ENCODE data around the gene CCDC197. TPM values are rescaled to one million over a fixed set of nuclear protein-coding genes. Genes with fewer than 3 reads are reported as not detected.

CCDC197 gene
- total and polyA plus RNA-seq, 9 of the 15 experiments (the other 6 are each of a cell fraction or from before 2014, with no cell fraction given): not detected

DNA sequence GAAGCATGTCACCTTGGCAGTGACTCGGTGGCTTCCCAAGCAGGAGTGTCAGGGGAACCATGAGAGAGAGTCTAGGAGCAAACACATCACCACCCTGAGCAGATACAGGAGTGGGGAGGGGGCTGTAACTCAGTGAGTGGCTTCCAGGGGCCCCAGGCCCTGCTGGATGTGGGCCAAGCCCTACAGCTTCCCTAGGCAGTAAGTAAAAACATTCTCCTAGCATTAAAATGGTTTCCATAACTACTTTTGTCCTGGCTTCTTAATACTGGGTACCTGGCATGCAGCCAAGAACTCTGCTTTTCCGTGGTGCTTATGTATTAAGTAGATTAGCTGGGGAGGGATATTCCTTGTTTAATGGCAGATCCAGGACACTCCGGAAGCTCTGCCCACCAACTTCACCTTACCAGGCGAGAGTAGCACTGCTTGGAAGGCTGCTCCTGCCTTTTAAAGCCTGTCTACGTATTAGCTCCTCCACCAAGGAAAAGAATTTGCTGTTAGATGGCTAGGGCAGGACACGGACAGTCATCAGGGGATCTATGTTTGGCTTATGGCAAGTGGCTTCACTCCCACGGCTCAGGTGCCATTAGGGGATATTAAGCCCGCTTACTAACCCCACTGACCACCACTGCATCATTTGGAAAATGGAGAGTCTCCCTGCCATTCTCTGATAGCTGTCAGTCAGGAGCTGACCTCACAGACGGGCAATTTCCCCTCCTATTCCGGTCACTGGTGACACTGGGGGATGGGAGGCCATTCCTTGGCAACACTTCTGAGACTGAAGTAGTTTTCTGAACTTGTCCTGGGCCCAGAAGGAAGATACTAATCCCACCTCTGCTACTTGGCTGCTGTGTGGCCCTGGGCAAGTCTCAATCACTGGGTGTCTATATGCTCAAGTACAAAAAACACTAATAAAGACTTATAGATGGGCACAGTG lies 51.9 kb downstream of the CCDC197 start:
- in situ Hi-C loops (cut with MboI) (no loop called here), intact Hi-C loops (cut with micrococcal nuclease) (no loop called here)
- Histone ChIP-seq H3K4me2 (ENCODE audit: insufficient read depth, low read length) (no peak overlapping the region), H3K9ac (ENCODE audit: insufficient read depth in 1 of 2, low read depth in 2 of 2, low read length in 2 of 2) (no peak overlapping the region), H3K27me3 (ENCODE audit: control insufficient read depth in 2 of 2, insufficient read depth in 2 of 2, low read length in 2 of 2) (no peaks in the 10 kb centered on the region), H3K4me1 (replicated peaks in 1 of 2; ENCODE audit: control insufficient read depth in 2 of 2, insufficient read depth in 2 of 2, low read length in 2 of 2) (no peaks in the 10 kb centered on the region; a peak in 1 of 5 replicates), H3K4me3 (no peak overlapping the region), H2AFZ (ENCODE audit: low read depth, low read length) (no peak overlapping the region), H3K27ac (ENCODE audit: extremely low read depth, low read depth, low read length) (no peak overlapping the region), H3K79me2 (ENCODE audit: control insufficient read depth, insufficient read depth, low read length) (no peaks in the 10 kb centered on the region), H4K20me1 (replicated peaks; ENCODE audit: control insufficient read depth, insufficient read depth, low read length) (no peaks in the 10 kb centered on the region), H3K9me1 (ENCODE audit: control insufficient read depth, insufficient read depth, low read length) (no peaks in the 10 kb centered on the region), H3K9me3 (replicated peaks; ENCODE audit: control insufficient read depth, insufficient read depth, low read depth, low read length) (no peaks in the 10 kb centered on the region), H3K36me3 (ENCODE audit: control insufficient read depth, insufficient read depth, low read length) (peaks cover 80% of the 10 kb centered on the region)
- DNase-seq (ENCODE audit: extremely low read depth in 1 of 4, low spot score in 3 of 4): no peak
- no peak for ATAC-seq
- CTCF ChIA-PET (ENCODE audit: low intra/inter-chr PET ratio): no interaction called here
- WGBS (ENCODE audit: insufficient coverage, low coverage, missing lambda C conversion rate): 87% methylated on average over 9 of the region's 10 CpGs
- no TSS peak for BruUV-seq (replicated peaks)
- TF ChIP-seq NFE2 (IDR thresholded peaks at IDR 0.05; ENCODE audit: low read depth) (no peak), NFIX (CRISPR knock-in tag; IDR thresholded peaks at IDR 0.05; ENCODE audit: low read depth) (peak; percentile 62), NFIC (IDR thresholded peaks at IDR 0.05) (peak; percentile 91)
- no peak for FAIRE-seq
- POLR2A ChIA-PET: interaction anchor here (1.2 kb wide), 1 partner anchor 7 kb away, joined by 3 read pairs; no protein-coding TSS in a partner anchor

DNA sequence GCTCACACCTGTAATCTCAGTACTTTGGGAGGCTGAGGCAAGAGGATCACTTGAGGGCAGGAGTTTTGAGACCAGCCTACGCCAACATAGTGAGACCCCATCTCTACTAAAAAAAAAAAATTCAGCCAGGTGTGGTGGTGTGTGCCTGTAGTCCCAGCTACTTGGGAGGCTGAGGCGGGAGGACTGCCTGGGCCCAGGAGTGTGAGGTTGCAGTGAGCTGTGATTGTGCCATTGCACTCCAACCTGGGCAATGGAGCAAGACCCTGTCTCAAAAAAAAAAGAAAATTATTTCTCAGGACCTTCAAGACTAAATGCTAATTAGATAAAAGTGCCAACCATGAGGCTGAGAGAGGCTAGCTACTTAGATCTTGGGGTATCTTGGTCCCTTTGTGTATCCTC lies 52.5 kb downstream of the CCDC197 start:
- in situ Hi-C loops (cut with MboI): no loop called here
- no CpG with 5 or more reads among the region's 2 CpGs for WGBS (ENCODE audit: insufficient coverage, low coverage, missing lambda C conversion rate)
- TF ChIP-seq JUN (IDR thresholded peaks at IDR 0.05; ENCODE audit: borderline replicate concordance, low read depth, low read length) (no peak), JUN (CRISPR knock-in tag; IDR thresholded peaks at IDR 0.05; ENCODE audit: borderline replicate concordance) (no peak), ATF6 (CRISPR knock-in tag; IDR thresholded peaks at IDR 0.05) (no peak), FOXA3 (CRISPR knock-in tag; conservative IDR thresholded peaks at IDR 0.05 in 1 of 2, IDR thresholded peaks at IDR 0.05 in 1 of 2) (no peak), ETS2 (tag; IDR thresholded peaks at IDR 0.05; ENCODE audit: borderline replicate concordance, poor library complexity, severe bottlenecking) (no peak), ZNF121 (CRISPR knock-in tag; conservative IDR thresholded peaks at IDR 0.05) (0 out of 2 replicates have a peak, but pooled peaks have one; percentile 27)
- DNase-seq (ENCODE audit: extremely low read depth in 1 of 4, low spot score in 3 of 4) (no peak), ATAC-seq (no peak), FAIRE-seq (no peak)
- intact Hi-C loops (cut with micrococcal nuclease): no loop called here
- Histone ChIP-seq H3K9me3 (replicated peaks; ENCODE audit: control insufficient read depth, insufficient read depth, low read depth, low read length) (no peaks in the 10 kb centered on the region), H2AFZ (ENCODE audit: low read depth, low read length) (no peak overlapping the region), H3K27me3 (ENCODE audit: control insufficient read depth in 2 of 2, insufficient read depth in 2 of 2, low read length in 2 of 2) (no peaks in the 10 kb centered on the region), H3K9me1 (ENCODE audit: control insufficient read depth, insufficient read depth, low read length) (no peaks in the 10 kb centered on the region), H3K4me1 (replicated peaks in 1 of 2; ENCODE audit: control insufficient read depth in 2 of 2, insufficient read depth in 2 of 2, low read length in 2 of 2) (no peaks in the 10 kb centered on the region; a peak in 1 of 5 replicates), H4K20me1 (replicated peaks; ENCODE audit: control insufficient read depth, insufficient read depth, low read length) (no peaks in the 10 kb centered on the region), H3K9ac (ENCODE audit: insufficient read depth in 1 of 2, low read depth in 2 of 2, low read length in 2 of 2) (no peak overlapping the region), H3K36me3 (ENCODE audit: control insufficient read depth, insufficient read depth, low read length) (peaks cover 87% of the 10 kb centered on the region), H3K79me2 (ENCODE audit: control insufficient read depth, insufficient read depth, low read length) (no peaks in the 10 kb centered on the region), H3K27ac (ENCODE audit: extremely low read depth, low read depth, low read length) (no peak overlapping the region), H3K4me3 (no peak overlapping the region), H3K4me2 (ENCODE audit: insufficient read depth, low read length) (no peak overlapping the region)
- ChIA-PET CTCF (ENCODE audit: low intra/inter-chr PET ratio) (no interaction called here), POLR2A (interaction anchor here (0.6 to 1.2 kb wide), 2 partner anchors 8 to 82 kb away, joined by 3 to 4 read pairs; no protein-coding TSS in a partner anchor)
- BruUV-seq (replicated peaks): no TSS peak
